ENCODE results near the gene ANO2.

DNA sequence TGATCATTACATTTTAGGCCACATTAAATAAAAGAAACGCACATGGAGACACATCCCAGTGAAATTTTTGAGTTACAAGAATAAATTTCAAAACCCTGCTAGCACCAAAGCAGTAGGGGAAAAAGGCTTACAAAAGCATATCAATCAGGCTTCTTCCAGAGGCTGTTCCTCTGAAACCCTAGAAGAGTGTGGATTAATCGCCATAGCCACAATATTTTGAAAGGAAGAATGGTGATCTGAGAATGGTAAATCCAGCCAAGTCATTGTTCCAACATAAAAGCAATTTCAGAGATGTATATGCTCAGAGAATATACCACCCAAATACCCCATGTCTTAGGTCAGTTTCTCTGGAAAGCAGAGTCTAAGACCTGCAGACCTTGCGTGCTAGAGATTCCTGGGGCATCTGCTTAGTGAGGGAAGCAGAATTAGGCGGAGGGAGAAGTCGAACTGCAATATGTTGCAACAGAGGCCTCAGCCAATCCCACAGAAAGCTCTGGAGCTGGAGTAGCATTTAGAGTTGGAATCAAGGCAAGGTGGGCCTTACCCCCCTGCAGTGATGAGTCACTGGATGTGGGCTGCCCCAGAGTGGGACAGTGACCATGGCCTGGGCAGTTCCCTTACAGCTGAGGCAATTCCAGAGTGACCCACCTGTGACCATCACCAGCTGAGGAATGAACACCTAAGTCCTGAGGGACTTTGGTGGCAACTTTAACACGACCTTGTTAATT, 387.9 kb downstream of the ANO2 start:
- TF ChIP-seq, protein P1, sequence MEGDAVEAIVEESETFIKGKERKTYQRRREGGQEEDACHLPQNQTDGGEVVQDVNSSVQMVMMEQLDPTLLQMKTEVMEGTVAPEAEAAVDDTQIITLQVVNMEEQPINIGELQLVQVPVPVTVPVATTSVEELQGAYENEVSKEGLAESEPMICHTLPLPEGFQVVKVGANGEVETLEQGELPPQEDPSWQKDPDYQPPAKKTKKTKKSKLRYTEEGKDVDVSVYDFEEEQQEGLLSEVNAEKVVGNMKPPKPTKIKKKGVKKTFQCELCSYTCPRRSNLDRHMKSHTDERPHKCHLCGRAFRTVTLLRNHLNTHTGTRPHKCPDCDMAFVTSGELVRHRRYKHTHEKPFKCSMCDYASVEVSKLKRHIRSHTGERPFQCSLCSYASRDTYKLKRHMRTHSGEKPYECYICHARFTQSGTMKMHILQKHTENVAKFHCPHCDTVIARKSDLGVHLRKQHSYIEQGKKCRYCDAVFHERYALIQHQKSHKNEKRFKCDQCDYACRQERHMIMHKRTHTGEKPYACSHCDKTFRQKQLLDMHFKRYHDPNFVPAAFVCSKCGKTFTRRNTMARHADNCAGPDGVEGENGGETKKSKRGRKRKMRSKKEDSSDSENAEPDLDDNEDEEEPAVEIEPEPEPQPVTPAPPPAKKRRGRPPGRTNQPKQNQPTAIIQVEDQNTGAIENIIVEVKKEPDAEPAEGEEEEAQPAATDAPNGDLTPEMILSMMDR (IDR thresholded peaks at IDR 0.05 in 4 of 5, conservative IDR thresholded peaks at IDR 0.05 in 1 of 5): no peak
- TF ChIP-seq POLR2A (IDR thresholded peaks at IDR 0.05): no peak
